Amniotic stem cell (primary cell): ENCODE data around the gene PLAC8L1.
"Not testable (repeated sequence)": the region's sequence is repeated elsewhere in the genome, so short reads cannot be mapped to it uniquely, and the experiment has no call there.

Experiments used
- DNase-seq: peaks from one replicate; lab custom pipeline; 2025; lab: John Stamatoyannopoulos, UW

Gene PLAC8L1

GRCh38 chr5:146105477-146105876 lies at the start of gene PLAC8L1:
Gene PLAC8L1, minus strand, starts transcription at chr5:146105577. Its CDS starts 1,266 bp downstream, at chr5:146104311.
- DNase-seq: no peak

- DNase-seq: no peak
These were observed 46.6 kb upstream of the PLAC8L1 start for GRCh38 chr5:146151970-146152369.

GRCh38 chr5:146137967-146138403 lies 32.6 kb upstream of the PLAC8L1 start:
- DNase-seq: no peak

- DNase-seq: no peak
These were observed 25.2 kb upstream of the PLAC8L1 start for GRCh38 chr5:146130440-146131045.

- no peak for DNase-seq
These were observed 20.7 kb upstream of the PLAC8L1 start for GRCh38 chr5:146126068-146126467.

GRCh38 chr5:146124580-146124979 lies 19.2 kb upstream of the PLAC8L1 start:
- no peak for DNase-seq

GRCh38 chr5:146121451-146121850 lies 16.1 kb upstream of the PLAC8L1 start:
- not testable (repeated sequence) for DNase-seq

GRCh38 chr5:146118322-146118721 lies 12.9 kb upstream of the PLAC8L1 start:
- no peak for DNase-seq

- DNase-seq: not testable (repeated sequence)
These were observed 11.8 kb upstream of the PLAC8L1 start for GRCh38 chr5:146117216-146117615.

GRCh38 chr5:146116361-146116760 lies 11.0 kb upstream of the PLAC8L1 start:
- no peak for DNase-seq

- DNase-seq: no peak
These were observed 7.1 kb upstream of the PLAC8L1 start for GRCh38 chr5:146112476-146112875.

- no peak for DNase-seq
These were observed 6.0 kb upstream of the PLAC8L1 start for GRCh38 chr5:146111409-146111808.

GRCh38 chr5:146109379-146109778 lies 4.0 kb upstream of the PLAC8L1 start:
- no peak for DNase-seq

GRCh38 chr5:146108870-146109269 lies 3.5 kb upstream of the PLAC8L1 start:
- not testable (repeated sequence) for DNase-seq

- no peak for DNase-seq
These were observed 2.5 kb upstream of the PLAC8L1 start for GRCh38 chr5:146107901-146108300.

- DNase-seq: no peak
These were observed 1.8 kb downstream of the PLAC8L1 start for GRCh38 chr5:146103594-146103993.

- DNase-seq: no peak
These were observed 3.7 kb downstream of the PLAC8L1 start for GRCh38 chr5:146101646-146102045.

- no peak for DNase-seq
These were observed 7.3 kb downstream of the PLAC8L1 start for GRCh38 chr5:146098047-146098446.

- no peak for DNase-seq
These were observed 13.5 kb downstream of the PLAC8L1 start for GRCh38 chr5:146091881-146092280.

- DNase-seq: no peak
These were observed 16.1 kb downstream of the PLAC8L1 start for GRCh38 chr5:146089287-146089686.

- no peak for DNase-seq
These were observed 17.3 kb downstream of the PLAC8L1 start for GRCh38 chr5:146088098-146088497.

GRCh38 chr5:146084376-146084775 lies 21.0 kb downstream of the PLAC8L1 start:
- no peak for DNase-seq

GRCh38 chr5:146082798-146083197 lies 22.6 kb downstream of the PLAC8L1 start:
- DNase-seq: no peak

GRCh38 chr5:146081556-146081955 lies 23.8 kb downstream of the PLAC8L1 start:
- DNase-seq: no peak
